Measurements from ENCODE around the gene TNFSF8.

- no peak for TF ChIP-seq CTCF (IDR thresholded peaks at IDR 0.05; ENCODE audit: insufficient read depth, low read length, poor library complexity, severe bottlenecking)
- TF ChIP-seq EZH2phosphoT487 (conservative IDR thresholded peaks at IDR 0.05; ENCODE audit: low read length) = no peak
Measured at GRCh38 chr9:114935119-114935518, 4.7 kb upstream of the TNFSF8 start.
